Measurements from ENCODE around the gene ARHGAP32.
A peak's percentile ranks its signal among the peaks of the same experiment; 100 is the strongest.
"Not testable (repeated sequence)": the region's sequence is repeated elsewhere in the genome, so short reads cannot be mapped to it uniquely, and the experiment has no call there.

ARHGAP32 gene

GRCh38 chr11:129131316-129131715, 60.8 kb downstream of the ARHGAP32 start:
- Histone ChIP-seq H3K9ac (no peak overlapping the region), H3K27ac (no peak overlapping the region), H3K4me1 (ENCODE audit: low read depth, poor library complexity, severe bottlenecking) (no peaks in the 10 kb centered on the region), H3K4me2 (no peak overlapping the region), H3K36me3 (ENCODE audit: insufficient read depth) (no peaks in the 10 kb centered on the region), H4K20me1 (ENCODE audit: insufficient read depth) (no peaks in the 10 kb centered on the region), H2AFZ (ENCODE audit: low read depth) (no peak overlapping the region), H3K27me3 (ENCODE audit: insufficient read depth, low read depth) (no peaks in the 10 kb centered on the region), H3K4me3 (IDR thresholded peaks at IDR 0.05; ENCODE audit: insufficient read depth, low read depth, low read length) (no peak overlapping the region), H3K79me2 (ENCODE audit: insufficient read depth, low read depth) (no peaks in the 10 kb centered on the region)
- TF ChIP-seq CTCF (conservative IDR thresholded peaks at IDR 0.05; ENCODE audit: low read depth, low read length) = no peak

- not testable (repeated sequence) for H3K27me3 ChIP-seq (ENCODE audit: insufficient read depth, low read depth); H3K4me2 ChIP-seq; H3K9ac ChIP-seq; H3K27ac ChIP-seq; H3K4me3 ChIP-seq (IDR thresholded peaks at IDR 0.05; ENCODE audit: insufficient read depth, low read depth, low read length); H3K4me1 ChIP-seq (ENCODE audit: low read depth, poor library complexity, severe bottlenecking); H2AFZ ChIP-seq (ENCODE audit: low read depth); H3K36me3 ChIP-seq (ENCODE audit: insufficient read depth); H4K20me1 ChIP-seq (ENCODE audit: insufficient read depth); H3K79me2 ChIP-seq (ENCODE audit: insufficient read depth, low read depth)
Observed at GRCh38 chr11:129128881-129129620, 63.1 kb downstream of the ARHGAP32 start.

GRCh38 chr11:129119036-129119435, 73.1 kb downstream of the ARHGAP32 start:
- no peaks in the 10 kb centered on the region for H4K20me1 ChIP-seq (ENCODE audit: insufficient read depth)
- no peak overlapping the region for H2AFZ ChIP-seq (ENCODE audit: low read depth)
- H3K27me3 ChIP-seq (ENCODE audit: insufficient read depth, low read depth) = no peaks in the 10 kb centered on the region
- H3K4me1 ChIP-seq (ENCODE audit: low read depth, poor library complexity, severe bottlenecking) = peaks cover 4% of the 10 kb centered on the region
- no peak overlapping the region for H3K4me2 ChIP-seq
- TF ChIP-seq CTCF (conservative IDR thresholded peaks at IDR 0.05; ENCODE audit: low read depth, low read length) = no peak
- no peak overlapping the region for H3K4me3 ChIP-seq (IDR thresholded peaks at IDR 0.05; ENCODE audit: insufficient read depth, low read depth, low read length)
- no peaks in the 10 kb centered on the region for H3K36me3 ChIP-seq (ENCODE audit: insufficient read depth)
- no peak overlapping the region for H3K9ac ChIP-seq
- no peak overlapping the region for H3K27ac ChIP-seq
- no peaks in the 10 kb centered on the region for H3K79me2 ChIP-seq (ENCODE audit: insufficient read depth, low read depth)

GRCh38 chr11:129117595-129118350, 74.4 kb downstream of the ARHGAP32 start:
- H4K20me1 ChIP-seq (ENCODE audit: insufficient read depth) = no peaks in the 10 kb centered on the region
- no peaks in the 10 kb centered on the region for H3K36me3 ChIP-seq (ENCODE audit: insufficient read depth)
- H3K4me2 ChIP-seq = no peak overlapping the region
- no peak overlapping the region for H2AFZ ChIP-seq (ENCODE audit: low read depth)
- H3K27me3 ChIP-seq (ENCODE audit: insufficient read depth, low read depth) = no peaks in the 10 kb centered on the region
- H3K4me1 ChIP-seq (ENCODE audit: low read depth, poor library complexity, severe bottlenecking) = peaks cover 4% of the 10 kb centered on the region
- H3K27ac ChIP-seq = no peak overlapping the region
- H3K4me3 ChIP-seq (IDR thresholded peaks at IDR 0.05; ENCODE audit: insufficient read depth, low read depth, low read length) = no peak overlapping the region
- peak; percentile 82 for TF ChIP-seq CTCF (conservative IDR thresholded peaks at IDR 0.05; ENCODE audit: low read depth, low read length)
- H3K79me2 ChIP-seq (ENCODE audit: insufficient read depth, low read depth) = no peaks in the 10 kb centered on the region
- no peak overlapping the region for H3K9ac ChIP-seq

All from KMS-11 (cell line).